Inferior parietal cortex (tissue), 1 donor: ENCODE data around the gene OPN1LW.
A peak's percentile ranks its signal among the peaks of the same experiment; 100 is the strongest.
"Not testable (repeated sequence)": the region's sequence is repeated elsewhere in the genome, so short reads cannot be mapped to it uniquely, and the experiment has no call there.

Source experiments
- DNase-seq: peaks from one replicate; pipeline ENCODE4 v3.0.0-alpha.2; 2016; ENCODE audit errors: extremely low spot score

Gene OPN1LW

DNA sequence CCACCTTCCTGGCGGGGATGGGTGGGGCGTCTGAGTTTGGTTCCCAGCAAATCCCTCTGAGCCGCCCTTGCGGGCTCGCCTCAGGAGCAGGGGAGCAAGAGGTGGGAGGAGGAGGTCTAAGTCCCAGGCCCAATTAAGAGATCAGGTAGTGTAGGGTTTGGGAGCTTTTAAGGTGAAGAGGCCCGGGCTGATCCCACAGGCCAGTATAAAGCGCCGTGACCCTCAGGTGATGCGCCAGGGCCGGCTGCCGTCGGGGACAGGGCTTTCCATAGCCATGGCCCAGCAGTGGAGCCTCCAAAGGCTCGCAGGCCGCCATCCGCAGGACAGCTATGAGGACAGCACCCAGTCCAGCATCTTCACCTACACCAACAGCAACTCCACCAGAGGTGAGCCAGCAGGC, at the start of gene OPN1LW:
Gene OPN1LW (plus strand): TSS at position 234 of the 400 bp plus-strand sequence. CDS start 41 bp downstream, at position 275.
- not testable (repeated sequence) for DNase-seq

GRCh38 chrX:154094833-154095232, 49.2 kb upstream of the OPN1LW start:
- no peak for DNase-seq

GRCh38 chrX:154096140-154097002, 47.7 kb upstream of the OPN1LW start:
- peak; percentile 25 for DNase-seq

DNA sequence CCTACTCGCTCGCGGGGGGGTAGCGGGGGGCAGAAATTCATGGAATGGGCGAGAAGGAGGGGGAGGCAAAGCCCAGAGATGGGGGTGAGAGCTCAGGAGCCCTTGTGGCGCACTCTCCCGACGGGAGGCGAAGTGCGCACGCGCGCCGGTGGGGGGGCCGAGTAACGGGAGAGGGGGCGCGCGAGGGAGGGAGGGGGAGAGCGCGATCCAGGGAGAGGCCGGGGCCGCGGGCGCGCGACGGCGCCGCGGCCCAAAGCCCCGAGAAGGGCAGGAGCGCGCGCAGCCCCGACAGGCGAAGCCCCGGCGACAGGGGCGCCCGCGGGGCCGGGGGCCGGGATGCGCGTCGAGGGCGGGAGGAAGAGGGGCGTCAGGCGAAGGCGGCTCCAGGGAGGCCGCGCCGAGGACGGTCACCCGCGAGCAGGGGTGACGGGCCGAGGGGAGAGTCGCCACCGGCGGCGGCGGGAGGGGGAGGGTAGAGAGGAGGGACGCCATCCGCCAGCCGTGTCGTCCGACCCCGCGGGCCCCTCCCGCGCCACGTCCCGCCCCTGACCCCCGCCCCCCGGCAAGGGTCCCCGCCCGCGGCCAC, 46.9 kb upstream of the OPN1LW start:
- peak; percentile 57 for DNase-seq

GRCh38 chrX:154097589-154098541, 46.2 kb upstream of the OPN1LW start, which contains the start of gene MECP2:
Gene MECP2 (minus strand): TSS chrX:154097717.
- DNase-seq, result peak; percentile 85

- no peak for DNase-seq
Measured at GRCh38 chrX:154098551-154098950, 45.5 kb upstream of the OPN1LW start.

DNA sequence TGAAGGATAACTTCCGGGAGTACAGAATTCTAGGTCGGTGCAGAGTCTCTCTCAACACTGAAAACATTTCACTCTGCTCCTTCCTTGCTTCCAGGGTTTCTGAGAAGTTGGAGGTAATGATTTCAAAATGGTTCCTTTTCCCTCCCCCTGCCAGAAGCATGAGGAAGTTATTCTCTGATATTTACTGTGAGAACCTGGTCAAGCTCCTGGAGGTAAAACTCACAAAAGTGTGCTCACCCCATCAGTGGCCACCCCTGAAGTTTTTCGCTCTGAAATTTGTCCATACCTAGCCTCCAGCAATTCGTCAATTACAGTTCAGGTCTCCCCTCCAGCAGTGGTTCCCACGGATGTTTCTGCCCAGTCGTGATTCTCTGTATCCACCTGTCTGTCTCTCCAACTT, 30.3 kb upstream of the OPN1LW start:
- DNase-seq, result no peak

- no peak for DNase-seq
Measured at GRCh38 chrX:154114652-154115051, 29.4 kb upstream of the OPN1LW start.

DNA sequence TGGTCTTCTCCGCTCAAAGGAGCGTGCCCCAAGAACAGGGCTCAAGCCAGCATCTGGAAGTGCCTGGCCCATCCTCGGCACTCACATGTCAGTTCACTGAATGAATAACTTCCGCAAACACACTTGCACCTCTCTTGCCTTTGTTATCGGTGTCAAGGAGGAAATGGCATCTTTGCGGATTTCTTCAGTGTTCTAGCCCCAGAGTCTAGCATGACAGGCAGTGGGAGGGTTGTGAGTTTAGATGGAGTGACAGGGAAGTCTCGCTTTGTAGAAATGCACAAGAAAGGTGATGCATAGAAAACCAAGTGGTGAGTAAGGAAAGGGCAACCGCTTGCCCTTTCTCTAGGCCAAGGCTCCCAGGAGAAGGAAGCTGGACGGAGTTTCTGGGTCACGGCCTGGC, 29.0 kb upstream of the OPN1LW start:
- DNase-seq, result no peak

- DNase-seq, result no peak
Measured at GRCh38 chrX:154115750-154116149, 28.3 kb upstream of the OPN1LW start.

DNA sequence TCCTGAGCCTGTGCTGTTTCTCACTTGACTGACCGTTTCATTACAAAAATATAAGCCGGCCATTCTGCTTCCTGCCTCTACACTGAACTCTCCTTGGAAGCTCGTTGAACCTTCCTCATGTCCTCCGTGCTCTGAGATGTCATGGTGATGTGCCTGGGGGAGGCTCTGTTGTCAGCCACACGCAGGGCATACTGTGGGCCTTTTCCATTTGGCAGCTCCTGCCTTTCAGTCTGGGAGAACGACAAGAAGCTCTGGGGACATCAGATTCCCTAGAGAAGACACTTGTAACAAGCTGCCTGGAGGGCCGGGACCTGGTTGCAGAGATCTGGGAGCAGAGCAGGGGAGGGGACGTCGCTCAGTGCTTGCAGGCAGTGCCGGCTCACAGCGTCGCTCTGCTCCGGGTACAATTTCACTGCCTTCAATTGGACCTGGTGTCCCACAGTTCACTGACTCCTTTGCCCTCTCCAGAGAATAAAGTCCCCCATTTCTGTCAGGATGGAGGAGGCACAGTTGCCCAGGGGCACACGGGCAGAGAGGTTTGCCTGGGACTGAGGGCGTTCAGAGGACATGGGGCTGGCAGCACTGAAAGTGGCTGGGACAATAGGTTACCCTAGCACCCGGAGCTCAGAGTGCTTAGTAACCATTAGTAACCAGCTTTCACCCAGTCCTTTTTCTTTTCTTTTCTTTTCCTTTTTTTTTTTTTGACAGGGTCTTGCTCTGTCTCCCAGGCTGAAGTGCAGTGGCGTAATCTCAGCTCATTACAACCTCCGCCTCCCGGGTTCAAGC, 27.4 kb upstream of the OPN1LW start:
- DNase-seq, result no peak

DNA sequence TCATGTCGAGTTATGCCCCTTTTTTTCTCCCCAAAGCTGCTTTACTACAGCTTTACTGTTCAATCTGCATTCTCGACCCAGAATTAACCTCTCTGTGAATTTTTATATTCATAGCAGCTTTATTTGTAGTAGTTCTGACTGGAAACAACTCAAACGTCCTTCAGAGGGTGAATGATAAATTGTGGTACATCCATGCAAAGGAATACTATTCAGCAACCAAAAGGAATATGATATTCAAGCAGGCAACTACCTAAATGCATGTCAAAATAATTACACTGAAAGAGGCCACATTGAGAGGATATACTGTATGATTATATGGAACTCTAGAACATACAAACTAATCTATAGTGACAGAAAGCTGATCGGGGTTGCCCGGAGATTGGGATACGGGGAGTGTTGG, 26.5 kb upstream of the OPN1LW start:
- DNase-seq, result no peak

DNA sequence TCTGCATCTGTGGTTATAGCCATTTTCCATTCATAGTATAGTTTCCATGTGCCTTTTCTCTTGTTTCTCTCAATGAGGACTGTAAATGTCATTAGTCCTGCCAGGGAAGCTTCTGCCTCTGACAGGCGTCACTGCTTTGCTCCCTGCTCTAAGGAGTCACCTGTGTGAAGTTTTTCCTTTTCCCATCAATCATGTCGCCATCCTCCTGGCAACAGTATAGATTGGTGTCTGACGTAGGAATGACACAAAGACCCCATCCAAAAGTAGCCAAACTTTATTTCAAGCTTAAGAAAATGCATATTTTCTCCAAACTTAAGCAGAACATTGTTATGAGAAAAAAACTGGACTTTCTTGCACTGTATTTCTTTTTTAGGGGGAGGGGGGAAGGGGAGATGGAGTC, 23.5 kb upstream of the OPN1LW start:
- DNase-seq, result no peak

DNA sequence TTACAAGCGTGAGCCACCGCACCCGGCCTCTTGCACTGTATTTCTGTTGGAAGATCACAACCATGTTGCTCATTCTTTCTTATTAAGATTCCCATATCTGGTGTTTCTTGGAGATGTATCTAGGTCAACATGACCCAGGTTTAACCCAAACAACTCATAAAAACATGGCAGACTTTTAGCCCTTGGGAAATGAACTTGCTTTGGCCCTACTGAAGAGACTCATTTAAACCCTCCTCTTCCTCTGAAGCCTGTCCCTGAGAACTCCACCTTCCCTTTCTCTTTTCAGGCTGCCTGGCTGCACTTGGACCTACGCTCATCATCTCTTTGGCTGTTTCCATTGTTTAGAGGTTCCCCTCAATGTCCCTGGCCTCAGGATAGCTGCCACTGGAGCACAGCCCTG, 22.8 kb upstream of the OPN1LW start:
- no peak for DNase-seq

DNA sequence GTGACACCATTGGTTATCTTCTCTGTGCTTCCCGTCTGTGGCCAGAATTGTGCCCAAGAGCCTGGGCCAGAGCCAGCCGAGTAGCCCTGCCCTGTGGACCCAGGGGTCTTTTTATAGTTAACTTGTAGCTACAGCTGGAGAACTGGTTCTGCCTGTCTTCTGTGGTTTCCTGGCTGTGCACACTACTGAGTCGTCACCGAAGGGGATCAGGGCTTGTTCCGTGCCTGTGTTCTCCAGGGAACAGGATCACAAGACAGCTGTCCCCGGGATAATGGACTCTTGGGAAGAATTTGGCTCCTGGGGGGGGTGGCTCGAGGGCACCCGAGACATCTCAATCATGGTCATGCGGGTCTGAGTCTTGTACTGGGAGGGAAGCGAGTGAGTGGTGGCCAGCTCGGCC, 22.1 kb upstream of the OPN1LW start:
- no peak for DNase-seq

DNA sequence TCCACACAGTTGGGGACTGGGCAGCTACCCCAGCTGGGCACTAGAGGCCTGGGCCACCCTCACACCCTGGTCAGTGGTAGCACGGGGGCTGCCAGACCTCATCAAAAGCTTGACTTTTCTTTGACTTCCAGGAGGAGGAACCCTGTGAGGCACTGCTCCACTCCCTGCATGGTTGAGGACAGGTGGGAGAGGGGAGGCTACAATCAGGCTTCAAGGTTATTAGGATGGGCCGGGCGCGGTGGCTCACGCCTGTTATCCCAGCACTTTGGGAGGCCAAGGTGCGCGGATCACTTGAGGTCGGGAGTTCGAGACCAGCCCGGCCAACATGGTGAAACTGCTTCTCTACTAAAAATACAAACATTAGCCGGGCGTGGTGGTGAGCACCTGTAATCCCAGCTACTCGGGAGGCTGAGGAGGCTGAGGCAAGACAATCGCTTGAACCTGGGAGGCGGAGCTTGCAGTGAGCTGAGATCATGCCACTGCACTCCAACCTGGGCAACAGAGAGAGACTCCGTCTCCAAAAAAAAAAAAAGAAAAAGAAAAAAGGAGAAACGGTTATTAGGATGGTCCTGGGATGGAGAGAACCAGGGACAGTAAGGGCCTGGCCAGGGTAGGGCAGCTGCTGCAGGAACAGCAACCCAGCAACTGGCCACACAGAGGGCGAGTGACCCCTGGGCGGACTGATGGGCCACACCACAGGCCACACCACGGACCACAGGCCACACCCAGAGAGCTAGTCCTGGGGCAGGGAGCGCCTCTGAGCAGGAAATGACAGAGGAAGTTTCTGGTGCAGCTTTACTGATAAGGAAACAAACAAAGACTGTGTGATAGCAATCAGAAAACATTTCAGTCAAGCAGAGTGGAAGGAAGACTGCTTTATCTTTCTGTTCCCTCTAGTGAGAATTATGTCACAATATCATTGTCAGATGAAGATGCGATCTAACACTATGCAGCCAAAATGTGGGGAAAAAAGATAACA, 20.5 kb upstream of the OPN1LW start:
- peak; percentile 2 for DNase-seq

- DNase-seq, result no peak
Measured at GRCh38 chrX:154125391-154126040, 18.5 kb upstream of the OPN1LW start.

GRCh38 chrX:154126101-154126500, 17.9 kb upstream of the OPN1LW start:
- no peak for DNase-seq

DNA sequence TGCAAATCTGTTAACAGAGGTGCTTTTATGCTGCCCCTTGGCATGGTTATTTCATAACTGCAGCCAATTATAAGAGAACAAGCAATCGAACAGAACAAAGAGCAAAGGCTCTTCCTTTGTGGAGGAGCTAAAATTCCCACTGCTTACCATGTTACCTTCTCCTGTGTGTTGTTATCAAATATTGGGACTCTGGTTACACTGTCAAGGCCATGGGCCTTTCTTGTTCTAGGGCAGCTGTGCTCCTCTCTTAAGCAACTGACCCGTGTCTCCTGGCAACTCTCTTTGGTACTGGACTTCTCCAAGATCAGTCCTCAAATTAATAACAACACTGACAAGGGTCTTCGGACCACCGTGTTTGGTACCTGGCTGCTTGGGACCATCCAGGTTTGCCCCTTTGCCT, 12.1 kb upstream of the OPN1LW start:
- no peak for DNase-seq

DNA sequence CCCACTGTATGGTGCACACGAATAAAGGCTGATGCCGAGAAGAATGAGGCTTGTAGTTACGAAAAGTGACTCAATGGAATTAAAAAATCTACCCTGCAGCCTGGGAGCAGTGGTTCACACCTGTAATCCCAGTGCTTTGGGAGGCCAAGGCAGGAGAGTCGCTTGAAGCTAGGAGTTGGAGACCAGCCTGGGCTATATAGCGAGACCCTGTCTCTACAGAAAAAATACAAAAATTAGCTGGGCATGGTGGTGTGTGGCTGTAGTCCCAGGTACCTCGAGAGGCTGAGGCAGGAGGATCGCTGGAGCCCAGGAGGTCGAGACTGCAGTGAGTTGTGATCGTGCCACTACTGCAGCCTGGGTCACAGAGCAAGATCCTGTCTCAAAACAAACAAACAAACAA, 11.7 kb upstream of the OPN1LW start:
- DNase-seq, result no peak
